Measurements from ENCODE around the gene NBPF4.
"Not testable (repeated sequence)": the region's sequence is repeated elsewhere in the genome, so short reads cannot be mapped to it uniquely, and the experiment has no call there.

The NBPF4 gene

DNA sequence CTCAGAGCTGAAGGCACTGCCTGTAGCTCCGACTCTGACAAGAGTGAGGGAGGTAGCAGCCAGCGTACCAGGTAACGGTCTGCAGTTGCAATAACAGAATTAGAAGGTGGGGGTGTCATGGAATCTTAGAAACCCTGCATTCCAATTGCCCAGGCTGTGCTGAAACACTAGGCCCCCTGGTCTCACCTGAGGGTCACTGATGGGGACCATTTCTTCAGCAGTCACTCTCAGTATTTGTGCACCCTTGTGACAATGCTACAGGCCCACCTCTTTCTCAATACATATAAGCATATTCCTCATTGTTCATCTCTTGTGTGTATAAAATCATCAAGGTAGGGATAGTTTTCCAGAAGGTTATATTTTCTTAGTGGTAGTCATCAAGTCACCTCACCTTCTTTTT is at the start of gene NBPF4:
Gene NBPF4, minus strand, starts transcription at position 101 of the 400 bp plus-strand sequence. CDS start 315 bp downstream, outside the sequence.
- DNase-seq, result not testable (repeated sequence)

- DNase-seq, result not testable (repeated sequence)
Measured at GRCh38 chr1:108282528-108283257, 38.8 kb upstream of the NBPF4 start.

DNA sequence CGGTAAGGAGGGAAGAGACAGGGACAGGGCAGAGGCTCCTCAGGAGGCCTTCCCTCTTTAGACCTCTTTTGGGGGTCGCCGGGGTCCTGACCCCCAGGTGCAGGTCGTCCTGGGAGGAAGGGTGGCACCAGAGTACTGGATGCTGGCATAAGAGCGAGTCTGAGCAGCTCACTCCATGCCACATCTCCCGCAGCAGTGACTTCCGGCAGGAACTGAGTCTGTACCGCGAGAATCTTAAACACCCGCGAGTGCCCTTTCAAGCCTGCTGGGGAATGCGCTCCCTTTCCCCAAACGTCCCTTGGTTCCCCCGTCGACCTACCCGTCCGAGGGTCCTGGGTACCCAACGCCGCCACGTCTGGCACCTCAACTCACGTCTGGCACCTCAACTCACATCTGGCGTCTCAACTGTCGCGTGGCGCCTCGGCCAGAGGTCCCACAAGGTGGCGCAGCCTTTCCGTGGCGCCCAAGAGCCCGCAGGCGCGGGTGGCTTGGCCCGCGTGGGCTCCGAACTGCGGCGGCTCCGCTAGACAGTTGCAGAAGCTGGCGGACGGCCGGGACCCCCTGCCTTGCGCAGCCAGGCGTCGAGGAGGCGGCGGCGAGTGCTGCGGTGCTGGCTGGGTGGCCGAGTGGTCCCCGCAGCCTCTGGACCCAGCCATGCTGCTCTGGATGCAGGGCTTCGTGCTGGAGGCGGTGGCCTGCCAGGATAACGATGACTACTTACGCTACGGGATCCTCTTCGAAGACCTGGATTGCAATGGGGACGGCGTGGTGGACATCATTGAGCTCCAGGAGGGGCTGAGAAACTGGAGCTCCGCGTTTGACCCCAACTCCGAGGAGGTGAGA is 28.8 kb upstream of the NBPF4 start:
- DNase-seq, result not testable (repeated sequence)

DNA sequence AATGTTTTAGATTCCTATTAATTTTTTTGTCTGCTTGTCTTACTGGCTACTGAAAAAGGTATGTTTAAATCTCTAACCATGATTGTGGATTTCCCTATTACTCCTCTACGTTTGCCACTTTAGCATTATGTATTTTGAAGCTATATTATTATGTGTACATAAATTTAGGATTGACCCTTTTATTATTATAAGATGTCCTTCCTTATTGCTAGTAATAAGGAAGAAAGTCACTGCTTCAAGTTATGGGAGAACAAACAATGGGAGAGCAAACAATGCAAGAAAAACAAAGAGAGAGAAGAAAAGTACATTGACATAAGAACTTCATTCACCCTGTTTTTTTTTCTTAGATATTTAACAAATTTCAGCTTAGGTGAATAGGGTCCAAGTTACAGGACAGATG is 23.2 kb upstream of the NBPF4 start:
- DNase-seq, result not testable (repeated sequence)

- DNase-seq, result not testable (repeated sequence)
Measured at GRCh38 chr1:108261967-108262366, 18.1 kb upstream of the NBPF4 start.

GRCh38 chr1:108261519-108261918 is 17.6 kb upstream of the NBPF4 start:
- DNase-seq, result not testable (repeated sequence)

GRCh38 chr1:108260578-108261259 is 16.8 kb upstream of the NBPF4 start:
- not testable (repeated sequence) for DNase-seq

GRCh38 chr1:108255426-108255825 is 11.6 kb upstream of the NBPF4 start:
- DNase-seq, result not testable (repeated sequence)

GRCh38 chr1:108239426-108239825 is 4.5 kb downstream of the NBPF4 start:
- not testable (repeated sequence) for DNase-seq

DNA sequence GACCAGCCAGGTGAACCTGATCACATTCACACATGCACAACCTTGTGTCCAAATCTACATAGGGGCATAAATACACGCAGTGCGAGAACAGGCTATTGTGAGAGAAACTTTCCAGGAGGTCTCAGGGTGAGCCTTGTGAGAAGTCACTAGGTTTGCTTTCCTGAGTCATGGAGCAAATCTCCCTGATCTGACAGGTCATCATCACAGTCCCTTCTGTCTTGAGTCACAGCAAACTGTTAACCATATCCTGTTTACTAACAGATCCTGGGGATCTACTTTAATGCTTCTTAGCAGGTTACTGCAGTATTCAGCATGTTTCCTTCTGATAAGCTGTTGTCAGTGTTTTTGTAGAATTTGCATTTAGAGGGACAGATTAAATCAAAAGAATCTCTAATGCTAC is 8.6 kb downstream of the NBPF4 start:
- DNase-seq, result not testable (repeated sequence)

DNA sequence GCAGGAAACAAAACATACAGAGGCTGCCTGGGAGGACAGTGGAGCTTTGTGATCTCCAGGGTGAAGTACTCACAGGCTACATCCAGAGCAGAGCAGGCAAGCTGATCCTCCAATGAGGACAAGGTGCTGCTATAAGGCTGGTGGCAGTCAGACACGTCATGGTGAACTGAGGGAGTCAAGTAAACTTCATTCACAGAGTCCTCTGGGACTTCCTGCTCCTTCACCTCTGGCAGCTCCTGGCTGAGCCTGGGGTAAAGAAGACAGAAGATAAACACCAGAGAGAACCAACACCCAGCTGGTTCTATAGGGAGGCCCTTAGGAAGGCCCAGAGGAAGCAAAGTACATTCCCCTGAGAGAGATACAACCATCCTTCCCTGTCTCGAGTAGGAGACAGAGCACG is 11.7 kb downstream of the NBPF4 start:
- DNase-seq, result not testable (repeated sequence)

- not testable (repeated sequence) for DNase-seq
Measured at GRCh38 chr1:108229976-108230375, 13.9 kb downstream of the NBPF4 start.

DNA sequence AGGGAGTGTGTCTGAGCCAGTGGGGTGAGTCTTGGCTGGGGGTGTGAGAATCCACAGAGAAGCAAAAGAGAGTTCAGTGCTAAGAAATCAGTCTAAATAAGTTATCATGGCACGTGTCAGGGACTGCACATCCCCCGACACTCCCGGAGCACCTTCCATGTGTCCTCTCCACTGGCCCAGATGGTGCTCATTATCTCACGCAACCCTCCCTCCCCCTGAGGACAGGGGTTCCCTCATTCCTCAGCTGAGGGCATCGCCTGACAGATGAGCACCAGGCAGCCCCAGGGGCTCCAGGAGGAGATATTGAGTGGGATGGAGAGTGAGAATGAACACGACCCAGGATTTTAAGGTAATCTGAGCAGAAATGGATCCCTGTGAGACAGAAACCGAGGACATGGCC is 16.1 kb downstream of the NBPF4 start:
- DNase-seq, result not testable (repeated sequence)

DNA sequence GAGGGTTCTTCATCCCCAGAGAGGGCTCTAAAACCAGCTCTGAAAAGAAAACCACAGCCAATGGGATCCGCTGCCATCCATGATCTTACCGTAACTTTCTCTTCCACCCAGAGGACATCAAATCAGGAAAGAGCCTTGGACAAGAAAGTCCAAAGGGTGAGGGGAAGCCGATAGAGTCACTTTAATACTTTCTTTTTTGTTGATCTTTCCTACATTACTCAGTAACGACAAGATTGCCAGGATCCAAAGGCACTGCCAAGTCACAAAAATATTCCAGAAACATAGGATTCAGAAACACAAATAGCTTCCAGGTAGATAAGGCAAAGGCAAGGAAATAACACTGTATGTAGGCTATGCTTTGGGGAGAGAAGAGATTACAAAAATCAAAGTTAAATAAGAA is 17.0 kb downstream of the NBPF4 start:
- DNase-seq, result not testable (repeated sequence)

GRCh38 chr1:108223226-108223625 is 20.6 kb downstream of the NBPF4 start:
- DNase-seq, result not testable (repeated sequence)

- not testable (repeated sequence) for DNase-seq
Measured at GRCh38 chr1:108217515-108218174, 26.2 kb downstream of the NBPF4 start.

DNA sequence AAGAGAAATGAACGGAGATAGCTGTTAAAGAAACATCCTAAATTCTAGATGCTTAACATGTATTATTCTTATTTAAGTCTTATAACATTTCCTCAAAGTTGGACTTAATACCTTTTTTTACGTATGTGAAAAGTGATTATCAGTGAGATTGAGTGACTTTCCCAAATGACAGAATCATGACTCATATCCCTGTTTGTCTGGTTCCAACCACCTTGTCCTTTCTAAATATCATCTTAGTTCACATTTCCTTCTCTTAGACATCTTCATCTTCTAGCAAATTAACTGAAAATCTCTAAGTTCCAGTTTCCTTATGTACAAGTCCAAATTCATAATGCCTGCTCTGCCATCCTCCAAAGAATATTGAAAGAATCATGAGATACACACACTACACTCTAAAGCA is 26.9 kb downstream of the NBPF4 start:
- not testable (repeated sequence) for DNase-seq

DNA sequence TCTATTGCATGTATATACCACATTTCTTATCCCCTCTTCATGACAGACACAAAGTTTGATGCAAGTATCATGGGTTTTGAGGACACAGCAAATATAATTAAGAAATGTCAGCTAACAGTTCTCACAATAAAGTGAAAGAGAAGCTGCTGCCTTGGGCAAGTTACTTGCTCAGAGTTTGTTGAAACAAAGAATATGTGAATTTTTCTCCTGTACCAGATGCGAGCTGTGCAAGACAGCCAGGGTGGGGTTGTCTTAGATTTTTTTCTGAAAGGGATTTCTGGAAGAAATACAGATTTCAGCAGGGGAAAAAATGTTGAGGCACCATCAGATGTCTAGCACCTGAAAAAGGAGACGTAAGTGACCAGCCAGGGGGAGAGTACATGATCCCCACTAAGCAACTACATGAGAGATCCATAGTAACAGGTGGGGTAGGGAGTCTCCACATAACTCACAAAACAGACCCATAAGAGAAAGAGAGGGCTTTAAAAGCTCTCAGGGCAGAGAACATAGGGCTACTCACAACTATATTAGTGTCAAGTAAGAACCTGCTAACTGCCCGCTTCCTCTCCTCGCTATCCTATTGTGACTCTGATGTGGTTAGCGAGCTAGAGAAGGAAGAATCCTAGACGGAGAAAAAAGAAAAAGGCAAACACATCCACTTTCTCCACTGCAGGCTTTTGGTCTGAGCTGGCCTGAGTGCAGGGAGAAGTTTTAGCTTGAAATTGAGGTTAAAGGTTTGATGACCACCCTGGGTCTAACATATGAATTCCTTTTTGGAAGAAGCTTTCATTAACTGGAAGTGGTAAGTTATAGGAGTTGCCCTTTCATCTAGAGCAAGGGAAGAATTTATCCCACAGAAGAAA is 27.6 kb downstream of the NBPF4 start:
- not testable (repeated sequence) for DNase-seq

DNA sequence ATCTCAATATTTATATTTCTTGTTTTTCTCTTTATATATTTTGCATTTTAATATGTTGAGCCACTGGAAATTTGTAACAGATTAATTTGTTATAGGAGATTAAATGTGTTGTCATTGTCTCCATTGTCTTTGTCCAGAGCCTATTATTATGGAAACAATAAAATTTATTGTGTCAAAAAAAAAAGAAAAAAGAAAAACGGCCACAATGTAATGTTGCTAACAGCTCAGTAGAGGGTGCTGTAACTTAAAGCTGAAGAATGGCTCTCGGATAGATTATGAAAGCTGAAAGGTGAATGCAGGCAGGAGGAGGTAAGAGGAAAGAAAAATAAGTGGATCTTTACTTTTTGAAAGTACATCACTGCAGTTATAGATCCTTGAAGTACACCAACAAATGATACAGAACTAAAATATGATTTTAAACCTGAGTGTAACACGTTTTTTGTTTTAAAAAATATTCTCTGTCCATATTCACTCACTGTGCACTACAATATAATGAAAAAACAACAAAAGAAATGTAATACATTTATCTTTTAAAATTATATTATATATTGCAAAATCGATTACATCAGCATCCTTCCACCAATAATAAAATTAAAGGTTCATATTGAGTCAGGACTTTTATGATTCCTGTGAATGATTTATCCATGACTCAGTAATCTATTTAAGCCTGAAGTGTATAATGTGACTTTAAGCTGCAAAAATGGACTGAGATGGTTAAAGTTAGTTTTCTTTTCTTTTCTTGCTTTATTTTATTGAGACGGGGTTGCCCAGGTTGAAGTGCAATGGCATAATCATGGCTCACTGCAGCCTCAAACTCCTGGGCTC is 29.0 kb downstream of the NBPF4 start:
- peak; percentile 16 for DNase-seq

DNA sequence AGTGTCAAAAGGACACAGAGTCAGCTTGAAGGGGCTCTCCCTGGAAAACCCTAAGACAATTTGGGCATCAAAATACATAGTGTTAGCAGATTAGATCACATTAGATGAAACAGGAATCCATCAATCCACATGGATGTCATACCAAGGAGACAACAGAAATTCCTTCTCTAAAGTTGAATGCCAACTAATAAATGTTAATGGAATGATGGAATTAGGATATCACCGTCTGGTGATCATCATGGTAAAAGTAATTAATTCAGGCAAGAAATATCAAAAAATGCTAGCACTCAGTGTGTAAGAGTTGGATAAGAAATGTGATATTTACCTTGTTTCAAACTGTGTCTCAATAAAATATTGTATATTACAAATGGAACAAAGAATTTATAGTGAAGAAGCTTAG is 32.9 kb downstream of the NBPF4 start:
- no peak for DNase-seq
